CD4-positive, alpha-beta memory T cell (primary cell): Measurements from ENCODE around the gene PRODH2. TPM values are rescaled to one million over a fixed set of nuclear protein-coding genes. Genes with fewer than 3 reads are reported as not detected.

ENCODE experiments used
- CTCF ChIA-PET: fragments of 350-600 bp; sonication (Branson Sonifier 250); formaldehyde crosslinking; loops from one replicate; lab custom pipeline; 2021; ENCODE audit warnings: inconsistent platforms; ENCODE audit not compliant: partially characterized antibody; lab: Charles Lee
- POLR2A ChIA-PET: fragments of 350-600 bp; sonication (Branson Sonifier 250); formaldehyde crosslinking; loops from one replicate; lab custom pipeline; 2021; ENCODE audit not compliant: partially characterized antibody; lab: Charles Lee
- DNase-seq, 5 donors: peaks; one replicate each; pipeline versions ENCODE4 v3.0.0 to v3.0.0-alpha.2; 2020 to 2022; ENCODE audit warnings: mixed read lengths in 1 of 5
- H3K27ac ChIP-seq: one replicate; pipeline ENCODE4 v1.7.0; 2013; ENCODE audit warnings: low read depth, low read length
- H3K27me3 ChIP-seq: 2 replicates; pipeline ENCODE4 v1.7.0; 2013; ENCODE audit warnings: mild to moderate bottlenecking, low read length, moderate library complexity; ENCODE audit not compliant: insufficient read depth
- H3K36me3 ChIP-seq: 2 replicates; pipeline ENCODE4 v1.7.0; 2013; ENCODE audit warnings: mild to moderate bottlenecking, low read length, moderate library complexity; ENCODE audit not compliant: insufficient read depth
- H3K4me1 ChIP-seq: 2 replicates; pipeline ENCODE4 v1.7.0; 2013; ENCODE audit warnings: mild to moderate bottlenecking, low read length, moderate library complexity; ENCODE audit not compliant: insufficient read depth
- H3K4me3 ChIP-seq, 2 donors: one replicate each; pipeline ENCODE4 v1.7.0; 2013; ENCODE audit warnings: low read length in 2 of 2, mild to moderate bottlenecking in 1 of 2
- H3K9me3 ChIP-seq, 2 donors: one replicate each; pipeline ENCODE4 v1.7.0; 2013; ENCODE audit warnings: low read length in 2 of 2, control low read depth in 1 of 2; ENCODE audit not compliant: control insufficient read depth in 1 of 2
- H3K27ac Mint-ChIP-seq, 7 donors: one replicate each; pipeline ENCODE4 v1.8.0; 2020 to 2021; ENCODE audit warnings: mixed read lengths in 7 of 7, mild to moderate bottlenecking in 6 of 7, inconsistent platforms in 3 of 7, moderate library complexity in 3 of 7
- H3K27me3 Mint-ChIP-seq, 2 donors: one replicate each; pipeline ENCODE4 v1.8.0; 2020 to 2021; ENCODE audit warnings: mixed read lengths in 2 of 2
- H3K36me3 Mint-ChIP-seq, 2 donors: one replicate each; pipeline ENCODE4 v1.8.0; 2020 to 2021; ENCODE audit warnings: mixed read lengths in 2 of 2, inconsistent platforms in 1 of 2, mild to moderate bottlenecking in 1 of 2
- H3K4me1 Mint-ChIP-seq, 4 donors: one replicate each; pipeline ENCODE4 v1.8.0; 2020 to 2021; ENCODE audit warnings: mixed read lengths in 4 of 4, mild to moderate bottlenecking in 1 of 4
- H3K4me3 Mint-ChIP-seq, 8 donors: one replicate each; pipeline ENCODE4 v1.8.0; 2020 to 2021; ENCODE audit warnings: mixed read lengths in 8 of 8, mild to moderate bottlenecking in 7 of 8, moderate library complexity in 6 of 8, inconsistent platforms in 3 of 8
- H3K9me3 Mint-ChIP-seq, 8 donors: one replicate each; pipeline ENCODE4 v1.8.0; 2020 to 2021; ENCODE audit warnings: mixed read lengths in 8 of 8, mild to moderate bottlenecking in 5 of 8, inconsistent platforms in 3 of 8, moderate library complexity in 1 of 8
- intact Hi-C: fragments of 100-400 bp; cut with micrococcal nuclease; formaldehyde crosslinking; loops from one replicate; pipeline ENCODE4 v1.15.1; 2023
- polyA plus RNA-seq, 2 donors: library from polyadenylated mRNA; unstranded; fragments of 300-500 nt; fragmentation: Illumina TruSeq; gene quantifications; one replicate each; pipeline ENCODE4 v1.2.3, GENCODE V29; 2021
- total RNA-seq, 2 experiments: library from RNA; stranded (reverse); gene quantifications; one replicate each; pipeline ENCODE4 v1.2.3, GENCODE V29; 2021

The PRODH2 gene
- total and polyA plus RNA-seq, 4 experiments from 2014 or later, result not detected

DNA sequence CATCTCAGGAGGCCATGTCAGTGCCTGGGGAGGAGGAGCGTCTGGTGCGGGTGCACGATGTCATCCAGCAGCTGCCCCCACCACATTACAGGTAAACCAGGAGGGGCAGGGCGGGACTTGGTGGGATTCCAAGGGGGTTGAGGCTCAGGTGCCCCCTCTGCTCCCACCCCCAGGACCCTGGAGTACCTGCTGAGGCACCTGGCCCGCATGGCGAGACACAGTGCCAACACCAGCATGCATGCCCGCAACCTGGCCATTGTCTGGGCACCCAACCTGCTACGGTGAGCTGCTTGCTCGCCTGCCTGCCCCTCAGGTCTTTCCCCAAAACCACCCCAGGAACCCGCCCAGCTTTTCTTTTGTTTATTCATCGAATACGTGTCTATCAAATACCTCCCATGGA lies 30.1 kb downstream of the PRODH2 start:
- Histone ChIP-seq H3K27me3 (no peaks in the 10 kb centered on the region), H3K4me1 (no peaks in the 10 kb centered on the region), H3K27ac (no peak overlapping the region), H3K9me3 (no peaks in the 10 kb centered on the region), H3K4me3 (no peak overlapping the region), H3K36me3 (peaks cover 8% of the 10 kb centered on the region)
- Mint-ChIP-seq H3K27me3 (no peaks in the 10 kb centered on the region), H3K4me3 (no peak overlapping the region), H3K9me3 (peaks cover 0 to 2% (median 0%) of the 10 kb centered on the region in 8 donors), H3K4me1 (peaks cover 0 to 4% (median under 1%) of the 10 kb centered on the region in 4 donors), H3K27ac (peak overlapping the region in 2 of 7 donors; percentile 6 to 51), H3K36me3 (peaks cover 7 to 19% of the 10 kb centered on the region in 2 donors)
- intact Hi-C loops, result no loop called here
- CTCF ChIA-PET, result no interaction called here
- POLR2A ChIA-PET, result no interaction called here
- no peak for DNase-seq

DNA sequence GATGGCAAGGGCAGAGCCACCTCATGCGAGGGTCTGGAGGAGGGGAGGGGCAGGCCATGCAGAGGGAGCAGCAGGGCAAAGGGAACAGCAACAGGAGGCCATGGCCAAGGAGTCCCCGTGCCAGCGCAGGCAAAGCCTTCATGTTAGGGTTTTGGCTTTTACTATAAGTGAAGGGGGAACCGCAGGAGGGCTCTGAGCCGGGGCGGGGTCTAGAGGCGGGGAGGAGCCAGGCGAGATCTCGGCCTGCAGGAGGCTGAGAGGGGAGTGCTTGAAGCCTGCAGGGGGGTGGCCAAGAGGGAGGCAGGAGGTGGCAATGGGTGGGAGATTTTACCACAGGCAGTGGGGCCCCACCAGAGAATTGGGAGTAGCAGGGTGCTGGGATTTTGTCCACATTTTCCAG lies 31.0 kb downstream of the PRODH2 start:
- no peak overlapping the region for H3K4me3 ChIP-seq
- no peaks in the 10 kb centered on the region for H3K4me1 ChIP-seq
- Mint-ChIP-seq H3K9me3 (peaks cover 0 to 2% (median 0%) of the 10 kb centered on the region in 8 donors), H3K4me1 (peaks cover 4 to 14% (median 6%) of the 10 kb centered on the region in 4 donors), H3K36me3 (peaks cover 7 to 23% of the 10 kb centered on the region in 2 donors), H3K27ac (peak overlapping the region in 1 of 7 donors; percentile 76), H3K4me3 (no peak overlapping the region), H3K27me3 (no peaks in the 10 kb centered on the region)
- DNase-seq, result no peak
- H3K27me3 ChIP-seq, result no peaks in the 10 kb centered on the region
- peaks cover 8% of the 10 kb centered on the region for H3K36me3 ChIP-seq
- intact Hi-C loops, result no loop called here
- no peak overlapping the region for H3K27ac ChIP-seq
- ChIA-PET POLR2A (no interaction called here), CTCF (no interaction called here)
- no peaks in the 10 kb centered on the region for H3K9me3 ChIP-seq

DNA sequence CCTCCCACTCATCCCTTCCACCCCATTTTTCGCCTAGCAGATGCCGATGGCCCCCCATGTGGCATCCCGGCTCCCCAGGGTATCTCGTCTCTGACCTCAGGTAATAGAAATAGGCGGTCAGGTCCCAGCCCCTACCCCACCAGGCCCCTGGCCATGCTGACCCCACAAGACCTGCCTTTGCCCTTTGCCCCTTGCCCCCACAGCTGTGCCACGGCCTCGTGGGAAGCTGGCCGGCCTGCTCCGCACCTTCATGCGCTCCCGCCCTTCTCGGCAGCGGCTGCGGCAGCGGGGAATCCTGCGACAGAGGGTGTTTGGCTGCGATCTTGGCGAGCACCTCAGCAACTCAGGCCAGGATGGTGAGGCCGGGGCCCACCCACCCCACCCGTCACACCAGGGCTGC lies 31.9 kb downstream of the PRODH2 start:
- Histone ChIP-seq H3K36me3 (peaks cover 8% of the 10 kb centered on the region), H3K4me1 (peaks cover 6% of the 10 kb centered on the region), H3K27me3 (no peaks in the 10 kb centered on the region), H3K9me3 (no peaks in the 10 kb centered on the region), H3K27ac (no peak overlapping the region), H3K4me3 (no peak overlapping the region)
- DNase-seq, result no peak
- intact Hi-C loops, result no loop called here
- Mint-ChIP-seq H3K4me3 (no peak overlapping the region), H3K4me1 (peaks cover 7 to 20% (median 12%) of the 10 kb centered on the region in 4 donors), H3K27ac (no peak overlapping the region), H3K9me3 (peaks cover 0 to 1% (median 0%) of the 10 kb centered on the region in 8 donors), H3K27me3 (no peaks in the 10 kb centered on the region), H3K36me3 (peaks cover 7 to 24% of the 10 kb centered on the region in 2 donors)
- CTCF ChIA-PET, result no interaction called here
- POLR2A ChIA-PET, result no interaction called here

DNA sequence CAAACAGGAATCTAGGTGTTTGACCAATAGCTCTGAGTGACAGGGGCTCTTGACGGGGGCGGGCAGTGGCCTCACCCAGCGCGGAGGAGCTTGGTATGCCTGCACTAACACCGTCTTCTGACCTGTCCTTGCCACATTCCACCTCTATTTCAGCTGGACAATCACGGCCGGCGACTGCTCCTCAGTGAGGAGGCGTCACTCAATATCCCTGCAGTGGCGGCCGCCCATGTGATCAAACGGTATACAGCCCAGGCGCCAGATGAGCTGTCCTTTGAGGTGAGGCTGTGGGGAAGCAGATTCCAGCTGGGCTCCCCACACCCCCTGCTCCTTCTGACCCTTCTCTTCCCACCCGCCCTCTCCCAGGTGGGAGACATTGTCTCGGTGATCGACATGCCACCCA lies 32.6 kb downstream of the PRODH2 start:
- Histone ChIP-seq H3K4me3 (no peak overlapping the region), H3K4me1 (peaks cover 8% of the 10 kb centered on the region), H3K9me3 (no peaks in the 10 kb centered on the region), H3K36me3 (peaks cover 8% of the 10 kb centered on the region), H3K27me3 (no peaks in the 10 kb centered on the region), H3K27ac (no peak overlapping the region)
- ChIA-PET CTCF (no interaction called here), POLR2A (no interaction called here)
- H3K4me3 Mint-ChIP-seq, result no peak overlapping the region
- peaks cover 7 to 24% of the 10 kb centered on the region in 2 donors for H3K36me3 Mint-ChIP-seq
- H3K27ac Mint-ChIP-seq, result no peak overlapping the region
- H3K9me3 Mint-ChIP-seq, result no peaks in the 10 kb centered on the region
- intact Hi-C loops, result no loop called here
- DNase-seq, result no peak
- H3K27me3 Mint-ChIP-seq, result no peaks in the 10 kb centered on the region
- H3K4me1 Mint-ChIP-seq, result peaks cover 8 to 23% (median 13%) of the 10 kb centered on the region in 4 donors

DNA sequence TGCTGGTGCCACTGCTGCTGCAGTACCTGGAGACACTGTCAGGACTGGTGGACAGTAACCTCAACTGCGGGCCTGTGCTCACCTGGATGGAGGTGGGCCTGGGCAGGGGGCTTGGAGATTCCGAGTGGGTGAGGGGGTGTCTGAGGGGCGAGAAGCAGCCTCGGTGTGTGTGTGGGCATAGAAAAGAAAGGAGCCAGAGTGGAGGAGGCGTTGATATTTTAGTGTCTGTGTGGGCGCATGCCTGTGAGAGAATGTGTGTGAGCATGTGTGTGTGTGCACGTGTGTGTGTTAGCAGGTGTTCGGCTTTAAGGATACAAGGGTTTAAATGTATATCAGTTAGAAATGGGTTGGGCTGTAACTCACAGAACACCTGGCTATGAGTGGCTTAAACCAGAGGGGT lies 33.6 kb downstream of the PRODH2 start:
- H3K36me3 ChIP-seq, result peaks cover 8% of the 10 kb centered on the region
- H3K27ac ChIP-seq, result no peak overlapping the region
- peaks cover 11 to 33% (median 21%) of the 10 kb centered on the region in 4 donors for H3K4me1 Mint-ChIP-seq
- peaks cover 7 to 24% of the 10 kb centered on the region in 2 donors for H3K36me3 Mint-ChIP-seq
- H3K27me3 Mint-ChIP-seq, result no peaks in the 10 kb centered on the region
- ChIA-PET CTCF (no interaction called here), POLR2A (no interaction called here)
- H3K4me1 ChIP-seq, result peaks cover 15% of the 10 kb centered on the region
- H3K4me3 ChIP-seq, result no peak overlapping the region
- no peak overlapping the region for H3K4me3 Mint-ChIP-seq
- H3K27me3 ChIP-seq, result no peaks in the 10 kb centered on the region
- no peaks in the 10 kb centered on the region for H3K9me3 Mint-ChIP-seq
- H3K9me3 ChIP-seq, result no peaks in the 10 kb centered on the region
- DNase-seq, result no peak
- H3K27ac Mint-ChIP-seq, result no peak overlapping the region
- intact Hi-C loops, result no loop called here

DNA sequence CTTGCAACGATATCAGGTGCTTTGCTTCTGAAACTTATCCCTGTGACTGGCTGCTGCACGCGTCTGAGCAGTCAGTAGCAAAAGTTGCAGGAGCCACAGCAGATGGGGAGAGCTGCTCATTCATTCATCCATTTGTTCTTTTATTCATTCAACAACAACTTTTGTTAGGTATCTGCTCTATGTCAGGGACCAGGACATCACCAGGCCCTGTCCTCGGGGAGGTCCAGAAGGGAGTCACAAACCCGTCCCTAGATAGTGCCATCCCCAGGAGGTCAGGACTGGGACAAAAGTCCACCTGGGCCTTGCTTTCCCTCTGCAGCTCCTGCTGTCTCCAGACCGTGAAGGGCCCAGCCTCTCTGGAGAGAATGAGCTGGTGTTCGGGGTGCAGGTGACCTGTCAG lies 34.7 kb downstream of the PRODH2 start:
- peaks cover 3 to 21% of the 10 kb centered on the region in 2 donors for H3K36me3 Mint-ChIP-seq
- H3K4me1 Mint-ChIP-seq, result peaks cover 11 to 36% (median 20%) of the 10 kb centered on the region in 4 donors
- peaks cover 8% of the 10 kb centered on the region for H3K36me3 ChIP-seq
- H3K9me3 ChIP-seq, result no peaks in the 10 kb centered on the region
- H3K4me3 ChIP-seq, result no peak overlapping the region
- H3K27me3 ChIP-seq, result no peaks in the 10 kb centered on the region
- peak overlapping the region in 1 of 7 donors; percentile 80 for H3K27ac Mint-ChIP-seq
- peak overlapping the region in 5 of 8 donors; percentile 15 to 54 (median 35) for H3K4me3 Mint-ChIP-seq
- H3K4me1 ChIP-seq, result peaks cover 15% of the 10 kb centered on the region
- POLR2A ChIA-PET, result interaction anchor here (1.4 kb wide), 1 partner anchor 38 kb away, joined by 3 read pairs; no protein-coding TSS in a partner anchor
- no peaks in the 10 kb centered on the region for H3K9me3 Mint-ChIP-seq
- no peak overlapping the region for H3K27ac ChIP-seq
- no peak for DNase-seq
- intact Hi-C loops, result no loop called here
- CTCF ChIA-PET, result no interaction called here
- H3K27me3 Mint-ChIP-seq, result no peaks in the 10 kb centered on the region

DNA sequence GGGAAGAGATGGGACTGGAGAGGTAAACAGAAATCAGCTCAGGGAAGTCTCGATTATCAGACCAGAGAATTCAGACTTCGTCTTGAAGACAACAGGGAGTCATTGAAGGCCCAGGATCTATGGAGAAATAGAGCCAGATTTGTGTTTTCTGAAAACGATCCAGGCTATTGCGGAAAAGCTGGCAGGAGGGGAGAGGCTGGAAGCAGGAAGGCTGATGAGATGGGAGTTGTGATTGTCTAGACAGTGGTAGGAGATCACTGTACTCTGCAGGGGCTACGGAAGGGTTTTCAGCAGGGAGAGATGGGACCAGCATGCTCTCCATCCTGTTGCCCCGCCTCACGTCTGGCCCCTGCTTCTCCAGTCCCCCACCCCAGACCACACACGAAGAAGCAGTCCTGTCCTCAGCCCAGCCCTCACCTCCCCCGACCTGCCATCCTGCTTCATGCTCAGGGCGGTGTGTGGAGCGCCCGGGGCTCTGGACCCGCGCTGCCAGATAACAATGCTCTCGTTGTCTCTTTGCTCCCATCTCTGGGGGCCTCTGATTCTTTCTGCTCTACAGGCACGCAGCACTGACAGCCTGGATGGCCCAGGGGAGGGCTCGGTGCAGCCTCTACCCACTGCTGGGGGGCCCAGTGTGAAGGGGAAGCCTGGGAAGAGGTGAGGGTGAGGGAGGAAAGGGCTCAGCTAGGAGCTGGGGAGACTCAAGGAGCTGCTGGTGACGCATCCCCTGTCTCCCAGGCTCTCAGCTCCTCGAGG lies 35.4 kb downstream of the PRODH2 start:
- H3K9me3 ChIP-seq, result no peaks in the 10 kb centered on the region

More for the DNA sequence above, 35.4 kb downstream of the PRODH2 start:
- no peak overlapping the region for H3K4me3 ChIP-seq
- no peaks in the 10 kb centered on the region for H3K9me3 Mint-ChIP-seq
- ChIA-PET CTCF (interaction anchor here (1.1 kb wide), 1 partner anchor 85 kb away, joined by 4 read pairs; no protein-coding TSS in a partner anchor), POLR2A (interaction anchor here (0.7 to 1.4 kb wide), 2 partner anchors 32 to 37 kb away, joined by 3 read pairs; partner anchors contain the start of genes PSENEN and U2AF1L4)
- H3K36me3 Mint-ChIP-seq, result peaks cover 0 to 19% of the 10 kb centered on the region in 2 donors
- no peaks in the 10 kb centered on the region for H3K27me3 Mint-ChIP-seq
- peaks cover 8% of the 10 kb centered on the region for H3K36me3 ChIP-seq
- H3K27ac Mint-ChIP-seq, result peak overlapping the region in 3 of 7 donors; percentile 2 to 48 (median 39)
- no peak overlapping the region for H3K27ac ChIP-seq
- H3K27me3 ChIP-seq, result no peaks in the 10 kb centered on the region
- DNase-seq, result peak in 1 of 5 donors; percentile 5
- H3K4me1 Mint-ChIP-seq, result peaks cover 11 to 37% (median 20%) of the 10 kb centered on the region in 4 donors
- H3K4me3 Mint-ChIP-seq, result peak overlapping the region; percentile 29 to 80 (median 62)
- intact Hi-C loops, result no loop called here
- peaks cover 15% of the 10 kb centered on the region for H3K4me1 ChIP-seq
